Epidermal melanocyte (primary cell): ENCODE results near the gene NFIA.

ENCODE experiments used
- DNase-seq: peaks from one replicate; pipeline ENCODE4 v3.0.0; 2011; ENCODE audit warnings: low spot score; ENCODE audit not compliant: insufficient read length

NFIA gene

GRCh38 chr1:61101536-61101935 is 19.2 kb downstream of the NFIA start:
- DNase-seq, result no peak

GRCh38 chr1:61102041-61102440 is 19.7 kb downstream of the NFIA start:
- DNase-seq, result no peak

- DNase-seq, result no peak
Observed at GRCh38 chr1:61102621-61103020, 20.3 kb downstream of the NFIA start.

GRCh38 chr1:61104220-61104671 is 21.9 kb downstream of the NFIA start:
- DNase-seq, result no peak

- DNase-seq, result no peak
Observed at GRCh38 chr1:61107638-61108037, 25.3 kb downstream of the NFIA start.

- DNase-seq, result no peak
Observed at GRCh38 chr1:61109158-61109557, 26.8 kb downstream of the NFIA start.

- DNase-seq, result no peak
Observed at GRCh38 chr1:61109910-61110309, 27.5 kb downstream of the NFIA start.

GRCh38 chr1:61110554-61110953 is 28.2 kb downstream of the NFIA start:
- no peak for DNase-seq

- DNase-seq, result no peak
Observed at GRCh38 chr1:61111084-61112004, 29.0 kb downstream of the NFIA start.

GRCh38 chr1:61114178-61114870 is 32.0 kb downstream of the NFIA start:
- no peak for DNase-seq

- DNase-seq, result no peak
Observed at GRCh38 chr1:61115436-61115835, 33.1 kb downstream of the NFIA start.

GRCh38 chr1:61116421-61116820 is 34.1 kb downstream of the NFIA start:
- no peak for DNase-seq

GRCh38 chr1:61117283-61117682 is 34.9 kb downstream of the NFIA start:
- DNase-seq, result no peak

- DNase-seq, result no peak
Observed at GRCh38 chr1:61119085-61119484, 36.7 kb downstream of the NFIA start.

- DNase-seq, result no peak
Observed at GRCh38 chr1:61120246-61120840, 38.0 kb downstream of the NFIA start.

GRCh38 chr1:61120998-61121397 is 38.6 kb downstream of the NFIA start:
- no peak for DNase-seq

GRCh38 chr1:61121631-61122030 is 39.3 kb downstream of the NFIA start:
- DNase-seq, result no peak

- DNase-seq, result no peak
Observed at GRCh38 chr1:61122389-61122788, 40.0 kb downstream of the NFIA start.

GRCh38 chr1:61123326-61123725 is 41.0 kb downstream of the NFIA start:
- DNase-seq, result no peak

- DNase-seq, result no peak
Observed at GRCh38 chr1:61124078-61124477, 41.7 kb downstream of the NFIA start.

- no peak for DNase-seq
Observed at GRCh38 chr1:61124696-61125095, 42.3 kb downstream of the NFIA start.

- no peak for DNase-seq
Observed at GRCh38 chr1:61125263-61125662, 42.9 kb downstream of the NFIA start.
